Gastrocnemius medialis (tissue), 4 donors: ENCODE results near the gene ARHGAP15.

Experiments used
- CTCF ChIP-seq, 5 experiments: fragments of 450-650 bp in 3 of 5; fragments of 200-600 bp in 2 of 5; sonication (generic) in 2 of 5; IDR thresholded peaks in 4 of 5; conservative IDR thresholded peaks in 1 of 5; 1 replicate in 4 of 5; 2 replicates in 1 of 5; pipeline ENCODE4 v1.5.1; 2016 to 2019; ENCODE audit warnings: antibody characterized with exemption in 5 of 5, mild to moderate bottlenecking in 3 of 5, moderate library complexity in 3 of 5
- POLR2A ChIP-seq, 2 donors: fragments of 450-650 bp; IDR thresholded peaks; one replicate each; pipeline ENCODE4 v1.6.1; 2017; ENCODE audit warnings: antibody characterized with exemption in 2 of 2, mild to moderate bottlenecking in 2 of 2, moderate library complexity in 2 of 2

- TF ChIP-seq CTCF (IDR thresholded peaks at IDR 0.05 in 4 of 5, conservative IDR thresholded peaks at IDR 0.05 in 1 of 5) = no peak
- no peak for TF ChIP-seq POLR2A (IDR thresholded peaks at IDR 0.05)
Observed at GRCh38 chr2:143652692-143653091, 523.5 kb downstream of the ARHGAP15 start.
